Fibroblast of villous mesenchyme (primary cell): Measurements from ENCODE around the gene ANGPTL1. TPM values are rescaled to one million over a fixed set of nuclear protein-coding genes. Genes with fewer than 3 reads are reported as not detected.
A peak's percentile ranks its signal among the peaks of the same experiment; 100 is the strongest.

Experiments
- DNase-seq: peaks from one replicate; pipeline ENCODE4 v3.0.0-alpha.2; 2010; ENCODE audit warnings: low read depth
- H3K4me3 ChIP-seq: 2 replicates; pipeline ENCODE4 v1.5.1; 2011; ENCODE audit warnings: low read depth, mild to moderate bottlenecking, low read length
- CTCF ChIP-seq: IDR thresholded peaks from 2 replicates; pipeline ENCODE4 v1.5.1; 2012; ENCODE audit warnings: low read depth, mild to moderate bottlenecking, low read length; ENCODE audit not compliant: insufficient read depth
- total RNA-seq: library from RNA; depleted of rRNA; stranded (reverse); fragments of >200 nt; gene quantifications from 2 replicates; pipeline ENCODE4 v1.2.3, GENCODE V29; 2012

The ANGPTL1 gene
- total RNA-seq: 2.6 and 4.3 TPM in 2 replicates

GRCh38 chr1:178870944-178871343, at the start of gene ANGPTL1:
ANGPTL1 (minus strand) TSS chr1:178871077; CDS start chr1:178865776, 5,301 bp downstream.
- DNase-seq: peak; percentile 70
- no peak for TF ChIP-seq CTCF
- peak within 1 kb of the TSS; percentile 47 for H3K4me3 ChIP-seq

- H3K4me3 ChIP-seq: no peak overlapping the region
- no peak for TF ChIP-seq CTCF
- DNase-seq: no peak
Measured at GRCh38 chr1:178919581-178919980, 48.7 kb upstream of the ANGPTL1 start.

GRCh38 chr1:178918955-178919354, 48.1 kb upstream of the ANGPTL1 start:
- no peak for DNase-seq
- no peak for TF ChIP-seq CTCF

GRCh38 chr1:178918308-178918707, 47.4 kb upstream of the ANGPTL1 start:
- peak; percentile 52 for DNase-seq

More at GRCh38 chr1:178918955-178919354, 48.1 kb upstream of the ANGPTL1 start:
- H3K4me3 ChIP-seq: no peak overlapping the region

GRCh38 chr1:178916448-178917174, 45.7 kb upstream of the ANGPTL1 start:
- no peak for DNase-seq
- no peak overlapping the region for H3K4me3 ChIP-seq
- no peak for TF ChIP-seq CTCF

More at GRCh38 chr1:178918308-178918707, 47.4 kb upstream of the ANGPTL1 start:
- H3K4me3 ChIP-seq: no peak overlapping the region
- no peak for TF ChIP-seq CTCF

GRCh38 chr1:178912597-178912996, 41.7 kb upstream of the ANGPTL1 start:
- no peak overlapping the region for H3K4me3 ChIP-seq
- TF ChIP-seq CTCF: no peak
- peak; percentile 9 for DNase-seq

GRCh38 chr1:178910023-178910422, 39.1 kb upstream of the ANGPTL1 start:
- DNase-seq: no peak
- no peak for TF ChIP-seq CTCF
- no peak overlapping the region for H3K4me3 ChIP-seq
